PFSK-1 (cell line): Measurements from ENCODE around the gene SRSF8.

ENCODE experiments used
- FOXP2 ChIP-seq: optimal IDR thresholded peaks from 2 replicates; pipeline ENCODE3; 2011; ENCODE audit warnings: borderline replicate concordance, control low read depth, inconsistent platforms; ENCODE audit not compliant: insufficient read depth; ENCODE audit errors: extremely low read length, extremely low read depth
- POLR2AphosphoS5 ChIP-seq: IDR thresholded peaks from 2 replicates; pipeline ENCODE4 v1.6.1; 2012; ENCODE audit warnings: low read depth, mild to moderate bottlenecking, control low read depth, low read length, moderate library complexity
- SIN3A ChIP-seq: IDR thresholded peaks from 2 replicates; pipeline ENCODE4 v1.6.1; 2012; ENCODE audit warnings: mild to moderate bottlenecking, low read length, moderate library complexity, borderline replicate concordance; ENCODE audit not compliant: insufficient read depth
- TAF1 ChIP-seq: IDR thresholded peaks from 2 replicates; pipeline ENCODE4 v1.6.1; 2012; ENCODE audit warnings: low read length, control low read depth, borderline replicate concordance; ENCODE audit not compliant: insufficient read depth
- TF ChIP-seq, protein P1 (sequence below), 2 experiments: IDR thresholded peaks; 2 replicates each; pipeline versions ENCODE4 v1.6.1 to v1.8.0; 2011 to 2012; ENCODE audit warnings: low read depth in 2 of 2, low read length in 2 of 2, control low read depth in 1 of 2, inconsistent platforms in 1 of 2, mild to moderate bottlenecking in 1 of 2, moderate library complexity in 1 of 2; ENCODE audit not compliant: insufficient read depth in 1 of 2

SRSF8 gene

DNA sequence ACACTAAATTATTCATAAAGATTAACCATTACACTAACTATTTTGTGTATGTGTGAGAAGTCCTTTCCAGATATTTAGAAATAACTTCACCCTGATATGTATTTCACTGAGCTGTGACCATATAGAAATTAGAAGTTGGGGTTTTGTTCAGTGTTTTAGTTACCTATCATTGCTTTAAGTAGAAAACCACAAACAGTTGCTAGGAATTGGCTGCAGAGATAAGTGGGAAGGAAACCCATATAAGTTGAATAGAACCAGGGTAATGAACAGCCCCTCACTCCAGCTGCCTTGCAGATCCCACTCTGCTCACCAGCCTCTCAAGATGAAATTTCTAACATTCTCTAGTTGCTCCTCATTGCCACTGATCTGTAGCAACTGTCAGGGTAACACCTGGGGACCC, 10.3 kb downstream of the SRSF8 start:
- TF ChIP-seq, protein P1, sequence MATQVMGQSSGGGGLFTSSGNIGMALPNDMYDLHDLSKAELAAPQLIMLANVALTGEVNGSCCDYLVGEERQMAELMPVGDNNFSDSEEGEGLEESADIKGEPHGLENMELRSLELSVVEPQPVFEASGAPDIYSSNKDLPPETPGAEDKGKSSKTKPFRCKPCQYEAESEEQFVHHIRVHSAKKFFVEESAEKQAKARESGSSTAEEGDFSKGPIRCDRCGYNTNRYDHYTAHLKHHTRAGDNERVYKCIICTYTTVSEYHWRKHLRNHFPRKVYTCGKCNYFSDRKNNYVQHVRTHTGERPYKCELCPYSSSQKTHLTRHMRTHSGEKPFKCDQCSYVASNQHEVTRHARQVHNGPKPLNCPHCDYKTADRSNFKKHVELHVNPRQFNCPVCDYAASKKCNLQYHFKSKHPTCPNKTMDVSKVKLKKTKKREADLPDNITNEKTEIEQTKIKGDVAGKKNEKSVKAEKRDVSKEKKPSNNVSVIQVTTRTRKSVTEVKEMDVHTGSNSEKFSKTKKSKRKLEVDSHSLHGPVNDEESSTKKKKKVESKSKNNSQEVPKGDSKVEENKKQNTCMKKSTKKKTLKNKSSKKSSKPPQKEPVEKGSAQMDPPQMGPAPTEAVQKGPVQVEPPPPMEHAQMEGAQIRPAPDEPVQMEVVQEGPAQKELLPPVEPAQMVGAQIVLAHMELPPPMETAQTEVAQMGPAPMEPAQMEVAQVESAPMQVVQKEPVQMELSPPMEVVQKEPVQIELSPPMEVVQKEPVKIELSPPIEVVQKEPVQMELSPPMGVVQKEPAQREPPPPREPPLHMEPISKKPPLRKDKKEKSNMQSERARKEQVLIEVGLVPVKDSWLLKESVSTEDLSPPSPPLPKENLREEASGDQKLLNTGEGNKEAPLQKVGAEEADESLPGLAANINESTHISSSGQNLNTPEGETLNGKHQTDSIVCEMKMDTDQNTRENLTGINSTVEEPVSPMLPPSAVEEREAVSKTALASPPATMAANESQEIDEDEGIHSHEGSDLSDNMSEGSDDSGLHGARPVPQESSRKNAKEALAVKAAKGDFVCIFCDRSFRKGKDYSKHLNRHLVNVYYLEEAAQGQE (IDR thresholded peaks at IDR 0.05; ENCODE audit: insufficient read depth in 1 of 2, low read depth in 2 of 2, low read length in 2 of 2) = no peak
- TF ChIP-seq SIN3A (no peak), TAF1 (no peak), FOXP2 (no peak), POLR2AphosphoS5 (no peak)

DNA sequence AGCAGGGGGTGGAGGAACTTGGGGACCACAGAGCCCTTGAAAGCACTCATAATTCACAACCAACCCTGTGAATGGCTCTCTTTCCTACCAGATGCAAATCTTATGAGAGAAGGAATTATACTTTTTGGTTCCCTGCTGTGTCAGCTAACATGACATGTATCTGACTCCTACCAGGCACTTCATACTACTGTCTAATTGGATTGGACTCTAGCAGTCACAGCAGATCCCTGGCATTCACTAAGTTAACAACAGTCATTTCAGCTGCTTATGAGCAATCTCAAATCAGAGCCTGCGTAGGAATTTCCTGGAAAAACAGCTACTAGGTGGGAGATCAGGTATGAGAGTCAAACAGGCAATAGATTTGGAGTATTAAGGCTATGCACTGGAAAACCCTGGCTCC, 11.8 kb downstream of the SRSF8 start:
- TF ChIP-seq SIN3A = no peak
- TF ChIP-seq FOXP2 = no peak
- TF ChIP-seq, protein P1 (IDR thresholded peaks at IDR 0.05; ENCODE audit: insufficient read depth in 1 of 2, low read depth in 2 of 2, low read length in 2 of 2) = no peak
- TF ChIP-seq POLR2AphosphoS5 = no peak
- no peak for TF ChIP-seq TAF1

DNA sequence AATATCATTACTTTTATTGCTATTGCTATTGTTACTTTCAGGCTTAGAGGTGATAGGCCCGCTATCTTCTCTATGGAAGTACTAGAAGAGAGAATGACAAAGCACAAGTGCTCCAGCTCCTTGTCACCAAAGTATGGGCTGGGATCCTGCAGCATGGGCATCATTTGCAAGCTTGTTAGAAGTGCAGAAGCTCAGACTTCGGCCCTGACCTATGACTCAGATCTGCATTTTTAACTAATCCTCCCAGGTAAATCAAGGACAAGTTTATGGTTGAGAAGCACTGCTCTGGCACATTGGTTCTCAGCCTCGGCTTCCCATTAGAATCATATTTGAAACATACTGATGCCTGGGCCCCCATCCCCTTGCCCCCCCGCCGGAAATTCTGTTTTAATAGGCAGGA, 14.3 kb downstream of the SRSF8 start:
- TF ChIP-seq TAF1 = no peak
- no peak for TF ChIP-seq FOXP2
- TF ChIP-seq, protein P1 (IDR thresholded peaks at IDR 0.05; ENCODE audit: insufficient read depth in 1 of 2, low read depth in 2 of 2, low read length in 2 of 2) = no peak
- no peak for TF ChIP-seq POLR2AphosphoS5
- no peak for TF ChIP-seq SIN3A

DNA sequence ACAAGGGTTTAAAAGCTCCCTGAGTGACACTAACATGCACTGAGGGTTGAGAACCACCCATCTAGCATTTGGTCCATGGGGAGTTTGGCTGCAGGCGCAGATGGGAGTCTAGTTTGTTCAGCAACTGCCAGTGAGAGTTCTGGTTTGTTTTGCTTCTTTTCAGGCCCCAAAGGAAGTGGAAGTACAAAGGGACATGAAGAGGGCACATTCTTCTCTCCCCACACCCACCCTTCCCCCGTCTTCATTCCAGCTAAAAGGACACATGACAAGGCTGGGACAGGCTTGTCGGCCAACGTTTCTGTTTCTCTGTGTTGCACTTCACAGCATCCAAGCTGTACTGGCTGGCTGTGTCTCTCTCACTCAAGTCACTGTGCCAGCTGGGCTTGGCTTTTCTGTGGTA, 14.7 kb downstream of the SRSF8 start:
- TF ChIP-seq FOXP2 (no peak), POLR2AphosphoS5 (no peak), TAF1 (no peak), SIN3A (no peak)
- TF ChIP-seq, protein P1 (IDR thresholded peaks at IDR 0.05; ENCODE audit: insufficient read depth in 1 of 2, low read depth in 2 of 2, low read length in 2 of 2) = no peak

DNA sequence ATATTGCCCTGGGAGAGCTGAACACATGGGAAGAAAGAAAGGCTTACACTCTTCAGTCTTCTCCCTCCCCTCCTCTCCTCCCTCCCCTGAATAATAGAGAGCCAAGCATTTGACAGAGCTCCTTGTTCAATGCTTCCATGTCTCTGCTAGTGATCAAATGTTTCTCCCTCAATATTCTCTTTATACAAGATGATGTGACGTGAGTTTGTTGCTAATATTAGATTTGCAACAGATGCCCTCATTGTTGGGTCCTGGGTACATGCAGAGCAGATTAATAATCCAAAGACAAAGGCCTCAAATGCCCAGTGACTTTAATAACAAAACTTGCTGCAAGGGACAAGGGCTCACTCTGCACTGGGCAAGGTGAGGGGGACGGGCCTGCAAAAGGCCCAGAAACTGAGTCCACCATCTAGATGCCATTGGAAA, 15.9 kb downstream of the SRSF8 start:
- TF ChIP-seq TAF1 (no peak), FOXP2 (no peak)

DNA sequence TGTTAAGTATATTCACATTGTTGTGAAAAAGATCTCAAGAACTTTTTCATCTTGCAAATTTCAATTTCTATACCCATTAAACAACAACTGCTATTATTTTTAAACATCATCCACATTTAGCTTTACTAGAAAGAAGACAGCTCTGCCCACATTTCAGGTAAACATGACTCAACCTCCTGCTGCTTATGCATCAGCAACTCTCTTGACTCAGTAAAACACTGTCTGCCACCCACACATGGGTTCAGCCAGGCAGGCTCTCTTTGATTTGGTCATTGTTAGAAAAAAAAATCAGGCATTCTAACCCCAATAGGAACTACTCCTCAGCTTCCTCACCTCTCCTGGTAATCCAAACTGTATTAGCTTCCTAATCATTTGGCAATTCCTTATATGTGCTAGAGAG, 17.8 kb downstream of the SRSF8 start:
- no peak for TF ChIP-seq TAF1
- TF ChIP-seq POLR2AphosphoS5 = no peak
- no peak for TF ChIP-seq SIN3A
- TF ChIP-seq FOXP2 = no peak
- TF ChIP-seq, protein P1 (IDR thresholded peaks at IDR 0.05; ENCODE audit: insufficient read depth in 1 of 2, low read depth in 2 of 2, low read length in 2 of 2) = no peak
